Measurements from ENCODE around the gene ST8SIA5.

DNA sequence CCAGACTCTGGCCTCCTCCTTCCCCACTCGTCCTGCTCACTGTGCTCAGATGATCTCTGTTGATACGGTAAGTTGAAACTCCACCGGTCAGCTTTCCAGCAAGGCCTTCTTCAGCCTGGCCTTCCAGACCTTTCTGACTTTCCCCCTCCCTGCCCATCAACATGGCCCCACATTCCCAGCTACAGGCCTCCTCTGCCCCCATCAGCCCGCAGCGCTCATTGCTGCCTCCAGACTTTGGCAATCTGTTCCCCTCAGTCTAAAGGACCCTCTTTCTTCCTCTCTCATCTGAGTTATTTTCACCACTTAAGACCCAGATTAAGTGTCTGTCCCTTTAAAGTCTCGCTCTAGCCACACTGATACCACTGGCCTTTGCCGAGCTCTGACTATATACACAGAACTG, 110.4 kb downstream of the ST8SIA5 start:
- no peak for TF ChIP-seq RAD21 (IDR thresholded peaks at IDR 0.05; ENCODE audit: low read depth)
- TF ChIP-seq, protein P1, sequence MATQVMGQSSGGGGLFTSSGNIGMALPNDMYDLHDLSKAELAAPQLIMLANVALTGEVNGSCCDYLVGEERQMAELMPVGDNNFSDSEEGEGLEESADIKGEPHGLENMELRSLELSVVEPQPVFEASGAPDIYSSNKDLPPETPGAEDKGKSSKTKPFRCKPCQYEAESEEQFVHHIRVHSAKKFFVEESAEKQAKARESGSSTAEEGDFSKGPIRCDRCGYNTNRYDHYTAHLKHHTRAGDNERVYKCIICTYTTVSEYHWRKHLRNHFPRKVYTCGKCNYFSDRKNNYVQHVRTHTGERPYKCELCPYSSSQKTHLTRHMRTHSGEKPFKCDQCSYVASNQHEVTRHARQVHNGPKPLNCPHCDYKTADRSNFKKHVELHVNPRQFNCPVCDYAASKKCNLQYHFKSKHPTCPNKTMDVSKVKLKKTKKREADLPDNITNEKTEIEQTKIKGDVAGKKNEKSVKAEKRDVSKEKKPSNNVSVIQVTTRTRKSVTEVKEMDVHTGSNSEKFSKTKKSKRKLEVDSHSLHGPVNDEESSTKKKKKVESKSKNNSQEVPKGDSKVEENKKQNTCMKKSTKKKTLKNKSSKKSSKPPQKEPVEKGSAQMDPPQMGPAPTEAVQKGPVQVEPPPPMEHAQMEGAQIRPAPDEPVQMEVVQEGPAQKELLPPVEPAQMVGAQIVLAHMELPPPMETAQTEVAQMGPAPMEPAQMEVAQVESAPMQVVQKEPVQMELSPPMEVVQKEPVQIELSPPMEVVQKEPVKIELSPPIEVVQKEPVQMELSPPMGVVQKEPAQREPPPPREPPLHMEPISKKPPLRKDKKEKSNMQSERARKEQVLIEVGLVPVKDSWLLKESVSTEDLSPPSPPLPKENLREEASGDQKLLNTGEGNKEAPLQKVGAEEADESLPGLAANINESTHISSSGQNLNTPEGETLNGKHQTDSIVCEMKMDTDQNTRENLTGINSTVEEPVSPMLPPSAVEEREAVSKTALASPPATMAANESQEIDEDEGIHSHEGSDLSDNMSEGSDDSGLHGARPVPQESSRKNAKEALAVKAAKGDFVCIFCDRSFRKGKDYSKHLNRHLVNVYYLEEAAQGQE (IDR thresholded peaks at IDR 0.05; ENCODE audit: low read depth) = no peak
- no peak for TF ChIP-seq EP300 (IDR thresholded peaks at IDR 0.05; ENCODE audit: borderline replicate concordance)
- no peak for TF ChIP-seq YY1 (IDR thresholded peaks at IDR 0.05; ENCODE audit: low read depth)
- TF ChIP-seq CEBPB (IDR thresholded peaks at IDR 0.05) = no peak
- no peak for TF ChIP-seq TCF12 (IDR thresholded peaks at IDR 0.05; ENCODE audit: low read depth)
- no peak for TF ChIP-seq FOXM1 (IDR thresholded peaks at IDR 0.05; ENCODE audit: borderline replicate concordance, low read depth)
- no peak for TF ChIP-seq EGR1 (IDR thresholded peaks at IDR 0.05)
- TF ChIP-seq, protein P2, sequence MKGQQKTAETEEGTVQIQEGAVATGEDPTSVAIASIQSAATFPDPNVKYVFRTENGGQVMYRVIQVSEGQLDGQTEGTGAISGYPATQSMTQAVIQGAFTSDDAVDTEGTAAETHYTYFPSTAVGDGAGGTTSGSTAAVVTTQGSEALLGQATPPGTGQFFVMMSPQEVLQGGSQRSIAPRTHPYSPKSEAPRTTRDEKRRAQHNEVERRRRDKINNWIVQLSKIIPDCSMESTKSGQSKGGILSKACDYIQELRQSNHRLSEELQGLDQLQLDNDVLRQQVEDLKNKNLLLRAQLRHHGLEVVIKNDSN (IDR thresholded peaks at IDR 0.05) = no peak
- no peak for TF ChIP-seq NFIC (IDR thresholded peaks at IDR 0.05)
- TF ChIP-seq, protein P3, sequence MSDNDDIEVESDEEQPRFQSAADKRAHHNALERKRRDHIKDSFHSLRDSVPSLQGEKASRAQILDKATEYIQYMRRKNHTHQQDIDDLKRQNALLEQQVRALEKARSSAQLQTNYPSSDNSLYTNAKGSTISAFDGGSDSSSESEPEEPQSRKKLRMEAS (IDR thresholded peaks at IDR 0.05) = no peak
